Colonic mucosa (tissue), 4 donors: Measurements from ENCODE around the gene DECR2. TPM values are rescaled to one million over a fixed set of nuclear protein-coding genes. Genes with fewer than 3 reads are reported as not detected.
A peak's percentile ranks its signal among the peaks of the same experiment; 100 is the strongest.

Experiments
- DNase-seq: peaks from one replicate; pipeline ENCODE4 v3.0.0-alpha.2; 2020
- H3K27ac ChIP-seq: fragments of 200-600 bp; one replicate; pipeline ENCODE4 v1.8.0; 2021
- H3K27me3 ChIP-seq: fragments of 200-600 bp; one replicate; pipeline ENCODE4 v1.8.0; 2021
- H3K36me3 ChIP-seq: fragments of 200-600 bp; one replicate; pipeline ENCODE4 v1.8.0; 2021
- H3K4me1 ChIP-seq: fragments of 200-600 bp; one replicate; pipeline ENCODE4 v1.8.0; 2021; ENCODE audit warnings: mild to moderate bottlenecking
- H3K4me3 ChIP-seq: fragments of 200-600 bp; one replicate; pipeline ENCODE4 v1.8.0; 2021
- H3K9ac ChIP-seq, 2 donors: one replicate each; pipeline ENCODE4 v1.7.0; 2013; ENCODE audit warnings: control low read depth in 2 of 2, low read depth in 2 of 2, low read length in 2 of 2
- H3K9me3 ChIP-seq: fragments of 200-600 bp; one replicate; pipeline ENCODE4 v1.8.0; 2021
- intact Hi-C: fragments of 100-400 bp; cut with DNase I; formaldehyde crosslinking; loops from one replicate; pipeline ENCODE4 v1.14.1; 2022
- total RNA-seq, 2 donors: library from RNA; stranded (reverse); fragmentation: NEBNext Ultra II Directional in 1 of 2; extraction: Animal tissue kit (Norgen Biotek cat#: 25700) in 1 of 2; gene quantifications; one replicate each; pipeline ENCODE4 v1.2.1, GENCODE V29; 2021
- TF ChIP-seq, protein P1 (sequence below): fragments of 200-600 bp; IDR thresholded peaks from one replicate; pipeline ENCODE4 v1.8.0; 2022; ENCODE audit warnings: antibody characterized with exemption, mild to moderate bottlenecking
- donor health status: healthy.
- donor health status: DM: no; HTN: no; CAD: no.
- donor health status: DM: no; HTN: no; CAD: no.

The DECR2 gene
- total RNA-seq, 2 donors from 2014 or later, result 31.3 to 50.2 TPM

DNA sequence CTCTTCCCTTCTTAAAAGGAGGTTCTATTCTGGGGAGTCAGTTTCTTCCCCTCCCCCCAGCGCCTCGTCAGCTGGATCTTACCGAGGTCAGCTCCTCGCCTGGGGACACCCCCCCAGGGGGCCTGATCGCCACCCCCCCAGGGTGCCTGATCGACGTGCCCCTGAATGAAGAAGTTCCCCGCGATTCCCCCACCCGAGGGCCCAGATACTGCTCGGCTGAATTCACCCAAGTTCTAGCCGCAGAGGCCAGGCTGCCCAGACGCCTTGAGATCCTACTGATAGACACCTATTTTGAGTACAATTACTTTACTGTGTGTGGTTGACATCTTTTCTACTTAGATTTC lies 25.2 kb downstream of the DECR2 start:
- H3K9ac ChIP-seq, result peak overlapping the region; percentile 32 to 83
- intact Hi-C loops, result no loop called here
- no peaks in the 10 kb centered on the region for H3K4me1 ChIP-seq
- H3K27ac ChIP-seq, result no peak overlapping the region
- no peak for DNase-seq
- peak overlapping the region; percentile 63 for H3K4me3 ChIP-seq
- no peaks in the 10 kb centered on the region for H3K27me3 ChIP-seq
- TF ChIP-seq, protein P1, sequence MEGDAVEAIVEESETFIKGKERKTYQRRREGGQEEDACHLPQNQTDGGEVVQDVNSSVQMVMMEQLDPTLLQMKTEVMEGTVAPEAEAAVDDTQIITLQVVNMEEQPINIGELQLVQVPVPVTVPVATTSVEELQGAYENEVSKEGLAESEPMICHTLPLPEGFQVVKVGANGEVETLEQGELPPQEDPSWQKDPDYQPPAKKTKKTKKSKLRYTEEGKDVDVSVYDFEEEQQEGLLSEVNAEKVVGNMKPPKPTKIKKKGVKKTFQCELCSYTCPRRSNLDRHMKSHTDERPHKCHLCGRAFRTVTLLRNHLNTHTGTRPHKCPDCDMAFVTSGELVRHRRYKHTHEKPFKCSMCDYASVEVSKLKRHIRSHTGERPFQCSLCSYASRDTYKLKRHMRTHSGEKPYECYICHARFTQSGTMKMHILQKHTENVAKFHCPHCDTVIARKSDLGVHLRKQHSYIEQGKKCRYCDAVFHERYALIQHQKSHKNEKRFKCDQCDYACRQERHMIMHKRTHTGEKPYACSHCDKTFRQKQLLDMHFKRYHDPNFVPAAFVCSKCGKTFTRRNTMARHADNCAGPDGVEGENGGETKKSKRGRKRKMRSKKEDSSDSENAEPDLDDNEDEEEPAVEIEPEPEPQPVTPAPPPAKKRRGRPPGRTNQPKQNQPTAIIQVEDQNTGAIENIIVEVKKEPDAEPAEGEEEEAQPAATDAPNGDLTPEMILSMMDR, result no peak
- H3K36me3 ChIP-seq, result no peaks in the 10 kb centered on the region
- no peaks in the 10 kb centered on the region for H3K9me3 ChIP-seq

DNA sequence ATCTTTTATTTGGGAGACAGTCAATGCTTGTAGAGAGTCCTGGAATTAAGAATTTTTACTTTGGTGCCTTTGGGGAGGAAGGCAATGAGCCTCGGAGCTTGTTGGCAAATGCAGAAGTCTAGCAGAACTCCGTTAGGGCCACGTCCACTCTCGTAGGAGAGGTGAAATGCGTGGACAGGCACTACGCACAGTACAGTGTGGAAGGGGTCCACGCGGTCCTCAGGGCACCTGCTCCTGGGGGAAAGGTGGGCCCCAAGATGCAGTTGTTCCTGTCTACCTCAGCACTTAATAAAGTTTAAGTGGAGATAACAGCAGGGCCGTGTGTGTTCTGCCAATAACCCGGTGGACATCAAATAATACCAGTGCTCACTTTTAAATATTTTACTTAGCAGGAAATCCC lies 25.6 kb downstream of the DECR2 start:
- peak overlapping the region; percentile 63 for H3K4me3 ChIP-seq
- TF ChIP-seq, protein P1, result no peak
- H3K4me1 ChIP-seq, result no peaks in the 10 kb centered on the region
- H3K27me3 ChIP-seq, result no peaks in the 10 kb centered on the region
- H3K9me3 ChIP-seq, result no peaks in the 10 kb centered on the region
- intact Hi-C loops, result no loop called here
- H3K36me3 ChIP-seq, result no peaks in the 10 kb centered on the region
- DNase-seq, result no peak
- no peak overlapping the region for H3K27ac ChIP-seq
- H3K9ac ChIP-seq, result peak overlapping the region in 1 of 2 donors; percentile 30

DNA sequence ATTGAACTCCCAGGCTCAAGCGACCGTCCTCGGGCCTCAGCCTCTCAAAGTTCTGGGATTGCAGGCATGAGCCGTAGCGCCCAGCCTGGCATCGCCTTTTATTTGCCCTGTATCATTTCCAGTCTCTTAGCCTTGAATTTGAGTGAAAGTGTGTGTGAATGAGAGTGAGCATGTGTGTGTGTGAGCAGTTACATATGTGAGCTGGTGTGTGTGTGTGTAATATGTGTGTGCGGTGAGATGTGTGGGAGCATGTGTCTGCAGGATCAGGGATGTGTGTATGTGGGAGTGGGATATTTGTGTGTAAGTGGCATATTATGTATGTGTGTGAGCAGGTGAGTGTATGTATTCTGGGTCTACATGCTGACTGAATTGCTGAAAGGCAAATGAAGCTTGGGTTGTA lies 29.2 kb downstream of the DECR2 start:
- H3K36me3 ChIP-seq, result no peaks in the 10 kb centered on the region
- H3K27me3 ChIP-seq, result no peaks in the 10 kb centered on the region
- intact Hi-C loops, result no loop called here
- no peak overlapping the region for H3K27ac ChIP-seq
- no peak for DNase-seq
- no peak overlapping the region for H3K4me3 ChIP-seq
- no peaks in the 10 kb centered on the region for H3K9me3 ChIP-seq
- H3K9ac ChIP-seq, result no peak overlapping the region
- no peaks in the 10 kb centered on the region for H3K4me1 ChIP-seq
- TF ChIP-seq, protein P1, result no peak

DNA sequence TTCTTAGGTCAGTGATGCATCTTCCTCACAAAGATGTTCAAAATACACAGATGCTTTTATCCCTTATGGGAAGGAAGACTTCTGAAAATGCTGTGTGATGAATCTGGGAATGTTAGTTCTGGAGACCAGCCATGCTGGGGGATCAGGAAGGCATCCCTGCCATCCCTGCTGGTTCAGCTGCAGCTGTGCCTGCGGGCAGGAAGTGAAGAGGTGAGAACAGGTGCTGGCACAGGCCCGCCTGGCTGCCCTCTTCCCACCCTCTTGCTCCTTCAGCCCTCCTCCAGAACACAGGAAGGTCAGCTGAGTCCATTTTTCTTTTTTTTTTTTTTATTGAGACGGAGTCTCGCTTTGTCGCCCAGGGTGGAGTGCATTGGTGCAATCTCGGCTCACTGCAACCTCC lies 38.9 kb downstream of the DECR2 start:
- TF ChIP-seq, protein P1, result no peak
- H3K4me1 ChIP-seq, result no peaks in the 10 kb centered on the region
- no peak overlapping the region for H3K4me3 ChIP-seq
- no peaks in the 10 kb centered on the region for H3K36me3 ChIP-seq
- H3K27me3 ChIP-seq, result no peaks in the 10 kb centered on the region
- H3K9me3 ChIP-seq, result no peaks in the 10 kb centered on the region
- intact Hi-C loops, result no loop called here
- no peak overlapping the region for H3K27ac ChIP-seq
- DNase-seq, result no peak
- no peak overlapping the region for H3K9ac ChIP-seq

DNA sequence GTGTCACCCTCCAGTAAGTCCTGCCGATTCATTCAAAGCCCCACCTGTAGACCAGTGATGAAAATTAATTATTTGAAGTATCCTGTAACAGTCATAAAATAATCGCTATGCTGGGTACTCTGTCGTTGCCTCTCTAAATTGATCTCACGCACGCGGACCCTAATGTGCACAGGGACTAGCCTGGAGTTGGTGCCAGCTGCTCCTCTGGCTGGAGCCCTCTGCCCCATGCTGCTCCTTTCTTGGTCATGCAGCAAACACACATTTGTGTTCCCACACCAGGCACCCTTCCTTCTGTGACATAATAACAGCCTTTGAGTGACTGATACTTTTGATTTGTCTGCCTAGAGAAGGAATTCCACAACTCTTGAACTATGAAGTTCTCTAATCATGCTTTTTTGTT lies 39.8 kb downstream of the DECR2 start:
- Histone ChIP-seq H3K27me3 (no peaks in the 10 kb centered on the region), H3K36me3 (no peaks in the 10 kb centered on the region), H3K4me1 (no peaks in the 10 kb centered on the region), H3K9ac (no peak overlapping the region), H3K27ac (no peak overlapping the region), H3K9me3 (no peaks in the 10 kb centered on the region), H3K4me3 (no peak overlapping the region)
- no peak for DNase-seq
- TF ChIP-seq, protein P1, result no peak
- intact Hi-C loops, result no loop called here

DNA sequence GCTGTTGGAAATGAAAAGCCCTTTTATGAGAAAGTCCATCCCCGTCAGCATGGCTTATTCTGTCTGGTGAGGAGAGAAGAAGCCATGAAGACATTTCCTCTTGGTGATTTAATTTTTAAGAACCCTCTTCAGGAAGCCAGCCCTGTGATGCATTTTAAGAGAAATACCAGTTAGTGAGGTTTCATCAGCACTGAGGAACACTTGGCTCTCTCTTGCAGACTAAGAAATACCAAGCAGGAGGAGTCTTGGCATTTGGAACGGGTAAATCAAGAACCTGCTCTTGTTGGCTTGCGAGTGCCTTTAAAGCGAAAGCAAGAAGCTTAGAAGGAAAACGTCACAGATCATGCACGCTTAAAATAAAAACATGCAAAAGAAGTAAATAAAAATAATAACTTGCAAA lies 41.3 kb downstream of the DECR2 start:
- intact Hi-C loops, result no loop called here
- no peak overlapping the region for H3K27ac ChIP-seq
- TF ChIP-seq, protein P1, result no peak
- H3K4me3 ChIP-seq, result no peak overlapping the region
- H3K4me1 ChIP-seq, result no peaks in the 10 kb centered on the region
- H3K27me3 ChIP-seq, result no peaks in the 10 kb centered on the region
- DNase-seq, result no peak
- no peak overlapping the region for H3K9ac ChIP-seq
- H3K9me3 ChIP-seq, result no peaks in the 10 kb centered on the region
- no peaks in the 10 kb centered on the region for H3K36me3 ChIP-seq
